Measurements from ENCODE around the gene PAXX.

Gene PAXX

DNA sequence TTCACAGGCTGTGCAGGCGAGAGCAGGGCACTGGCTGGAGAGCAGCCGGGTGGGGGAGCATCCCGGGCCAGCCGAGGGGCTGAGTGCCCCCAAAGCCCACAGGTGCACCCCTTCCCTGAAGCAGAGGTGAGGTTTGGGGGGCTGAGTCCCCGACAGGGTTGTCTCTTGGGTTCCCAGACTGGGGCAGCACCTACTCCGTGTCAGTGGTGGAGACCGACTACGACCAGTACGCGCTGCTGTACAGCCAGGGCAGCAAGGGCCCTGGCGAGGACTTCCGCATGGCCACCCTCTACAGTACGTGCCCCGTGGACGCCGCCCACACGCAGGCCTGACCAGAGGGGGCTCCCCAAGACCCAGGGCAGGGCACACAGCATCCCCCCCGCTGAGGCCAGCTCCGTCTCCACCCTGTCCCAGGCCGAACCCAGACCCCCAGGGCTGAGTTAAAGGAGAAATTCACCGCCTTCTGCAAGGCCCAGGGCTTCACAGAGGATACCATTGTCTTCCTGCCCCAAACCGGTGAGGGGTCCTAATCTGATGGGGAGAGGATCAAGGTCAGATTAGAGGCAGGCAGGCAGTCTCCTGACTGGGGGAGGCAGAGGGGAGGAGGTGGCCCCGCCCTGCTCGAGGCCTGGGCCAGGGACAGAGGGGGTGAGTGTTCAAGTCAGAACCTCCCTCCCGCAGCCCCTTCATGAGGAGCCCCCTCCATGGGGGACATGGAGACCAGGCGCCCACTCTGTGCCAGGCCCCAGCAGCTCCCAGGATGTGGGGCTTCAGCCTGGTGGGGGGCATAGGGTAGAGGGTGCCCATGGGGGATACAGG, 12.2 kb upstream of the PAXX start:
- TF ChIP-seq EZH2 (IDR thresholded peaks at IDR 0.05; ENCODE audit: borderline replicate concordance, low read length) (no peak), CTCF (IDR thresholded peaks at IDR 0.05; ENCODE audit: low read length) (no peak)
- Histone ChIP-seq H3K27me3 (ENCODE audit: insufficient read depth, low read length) (peaks cover 4% of the 10 kb centered on the region), H3K27ac (ENCODE audit: low read depth, low read length, poor library complexity, severe bottlenecking) (no peak overlapping the region), H3K36me3 (ENCODE audit: insufficient read depth, low read length) (no peaks in the 10 kb centered on the region), H4K20me1 (ENCODE audit: insufficient read depth, low read length) (no peaks in the 10 kb centered on the region), H3K79me2 (ENCODE audit: insufficient read depth, low read length) (no peaks in the 10 kb centered on the region), H3F3A (ENCODE audit: insufficient read depth, low read length) (no peaks in the 10 kb centered on the region), H3K9me2 (ENCODE audit: low read depth, low read length) (no peaks in the 10 kb centered on the region), H3K9me3 (ENCODE audit: low read length) (no peaks in the 10 kb centered on the region), H3K4me1 (ENCODE audit: insufficient read depth, low read length, severe bottlenecking) (no peaks in the 10 kb centered on the region), H3K4me3 (ENCODE audit: low read depth, low read length, poor library complexity, severe bottlenecking) (no peak overlapping the region), H3K4me2 (ENCODE audit: low read length) (no peak overlapping the region), H3K9ac (ENCODE audit: low read length) (no peak overlapping the region), H2AFZ (ENCODE audit: low read length) (no peak overlapping the region)

DNA sequence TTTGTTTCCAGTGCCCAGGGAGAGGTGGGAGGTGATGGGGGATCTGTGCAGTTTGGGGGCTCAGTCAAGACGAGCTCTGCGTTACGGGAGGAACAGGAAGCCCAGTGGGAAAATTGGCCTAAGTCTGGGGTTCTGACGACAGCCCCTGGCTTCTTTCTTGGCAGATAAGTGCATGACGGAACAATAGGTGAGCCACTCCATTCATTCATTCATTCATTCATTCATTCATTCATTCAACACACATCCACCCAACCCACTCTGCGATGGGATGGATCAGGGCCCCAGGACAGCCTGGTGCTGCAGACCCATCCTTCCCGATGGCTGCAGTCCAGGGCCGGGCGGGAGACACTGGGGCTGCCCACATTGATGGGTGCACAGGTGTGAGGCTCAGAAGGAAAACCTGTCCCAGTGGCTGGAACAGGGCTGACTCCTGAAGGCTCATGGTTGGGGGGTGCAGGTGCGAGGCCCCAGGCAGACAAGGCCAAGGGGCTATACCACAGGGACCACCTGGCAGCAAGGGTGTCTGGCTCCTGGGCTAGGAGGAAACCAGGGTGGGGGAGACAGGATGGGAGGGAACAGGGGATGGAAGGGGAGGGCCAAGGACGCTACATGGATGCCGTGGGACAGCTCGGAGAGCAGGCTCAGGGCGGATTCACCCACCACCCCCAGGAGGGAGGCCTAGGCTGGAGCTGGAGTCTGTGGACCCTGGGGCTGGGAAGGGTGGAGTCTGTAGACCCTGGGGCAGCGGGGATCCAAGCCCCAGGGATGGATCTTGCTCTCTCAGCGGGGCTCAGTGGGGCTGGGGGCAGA, 11.3 kb upstream of the PAXX start:
- H3F3A ChIP-seq (ENCODE audit: insufficient read depth, low read length), result no peaks in the 10 kb centered on the region
- H3K79me2 ChIP-seq (ENCODE audit: insufficient read depth, low read length), result no peaks in the 10 kb centered on the region
- no peaks in the 10 kb centered on the region for H3K9me2 ChIP-seq (ENCODE audit: low read depth, low read length)
- no peaks in the 10 kb centered on the region for H3K9me3 ChIP-seq (ENCODE audit: low read length)
- H3K36me3 ChIP-seq (ENCODE audit: insufficient read depth, low read length), result no peaks in the 10 kb centered on the region
- no peak overlapping the region for H3K9ac ChIP-seq (ENCODE audit: low read length)
- H3K4me2 ChIP-seq (ENCODE audit: low read length), result no peak overlapping the region
- no peak overlapping the region for H3K4me3 ChIP-seq (ENCODE audit: low read depth, low read length, poor library complexity, severe bottlenecking)
- no peak overlapping the region for H3K27ac ChIP-seq (ENCODE audit: low read depth, low read length, poor library complexity, severe bottlenecking)
- TF ChIP-seq EZH2 (IDR thresholded peaks at IDR 0.05; ENCODE audit: borderline replicate concordance, low read length), result no peak
- no peak for TF ChIP-seq CTCF (IDR thresholded peaks at IDR 0.05; ENCODE audit: low read length)
- peaks cover 4% of the 10 kb centered on the region for H3K27me3 ChIP-seq (ENCODE audit: insufficient read depth, low read length)
- no peak overlapping the region for H2AFZ ChIP-seq (ENCODE audit: low read length)
- H3K4me1 ChIP-seq (ENCODE audit: insufficient read depth, low read length, severe bottlenecking), result no peaks in the 10 kb centered on the region
- H4K20me1 ChIP-seq (ENCODE audit: insufficient read depth, low read length), result no peaks in the 10 kb centered on the region

DNA sequence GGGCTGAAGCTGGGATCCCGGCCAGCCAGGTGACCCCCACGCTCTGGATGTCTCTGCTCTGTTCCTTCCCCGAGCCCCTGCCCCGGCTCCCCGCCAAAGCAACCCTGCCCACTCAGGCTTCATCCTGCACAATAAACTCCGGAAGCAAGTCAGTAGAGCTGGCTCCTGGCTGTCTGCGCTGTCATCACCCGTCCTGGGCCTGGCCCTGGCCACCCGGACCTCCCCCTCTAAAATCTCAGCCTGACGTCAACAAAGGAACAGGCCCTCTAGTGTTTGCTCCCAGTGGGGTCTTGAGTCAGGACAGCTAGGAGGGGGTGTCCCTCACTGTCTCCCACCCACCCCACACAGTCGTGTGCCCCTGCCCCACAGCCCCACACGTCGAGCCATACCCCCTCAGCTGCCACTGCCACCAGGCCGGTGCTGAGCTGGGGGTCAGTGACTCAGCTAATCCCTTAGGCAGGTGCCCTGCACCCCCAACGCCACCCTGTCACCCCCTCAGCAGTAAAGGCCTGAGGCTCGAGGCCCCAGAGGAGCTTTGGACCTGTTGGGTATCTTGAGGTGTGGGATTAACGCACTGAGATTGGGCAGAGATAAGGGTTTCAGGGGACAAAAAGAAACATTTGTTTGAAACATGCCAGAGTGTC, 10.5 kb upstream of the PAXX start:
- Histone ChIP-seq H3K27me3 (ENCODE audit: insufficient read depth, low read length) (peaks cover 4% of the 10 kb centered on the region), H2AFZ (ENCODE audit: low read length) (no peak overlapping the region), H3K36me3 (ENCODE audit: insufficient read depth, low read length) (no peaks in the 10 kb centered on the region), H3K9me3 (ENCODE audit: low read length) (no peaks in the 10 kb centered on the region), H3K4me1 (ENCODE audit: insufficient read depth, low read length, severe bottlenecking) (no peaks in the 10 kb centered on the region), H3K9me2 (ENCODE audit: low read depth, low read length) (no peaks in the 10 kb centered on the region), H3K27ac (ENCODE audit: low read depth, low read length, poor library complexity, severe bottlenecking) (no peak overlapping the region), H4K20me1 (ENCODE audit: insufficient read depth, low read length) (no peaks in the 10 kb centered on the region), H3K4me3 (ENCODE audit: low read depth, low read length, poor library complexity, severe bottlenecking) (no peak overlapping the region), H3K9ac (ENCODE audit: low read length) (no peak overlapping the region), H3K79me2 (ENCODE audit: insufficient read depth, low read length) (no peaks in the 10 kb centered on the region), H3F3A (ENCODE audit: insufficient read depth, low read length) (no peaks in the 10 kb centered on the region), H3K4me2 (ENCODE audit: low read length) (no peak overlapping the region)
- TF ChIP-seq EZH2 (IDR thresholded peaks at IDR 0.05; ENCODE audit: borderline replicate concordance, low read length), result no peak
- no peak for TF ChIP-seq CTCF (IDR thresholded peaks at IDR 0.05; ENCODE audit: low read length)

Measured in OCI-LY1 (cell line).